GM18867 (cell line): ENCODE data around the gene HDAC4.

Source experiments
- ATAC-seq: cut with Tn5 transposase; IDR thresholded peaks from one replicate; pipeline ENCODE4 v1.9.1; 2021; ENCODE audit warnings: mild to moderate bottlenecking, moderate library complexity; ENCODE audit not compliant: unreplicated experiment

Gene HDAC4

GRCh38 chr2:239354132-239354790, 46.6 kb downstream of the HDAC4 start:
- ATAC-seq: no peak

GRCh38 chr2:239353692-239354091, 47.1 kb downstream of the HDAC4 start:
- no peak for ATAC-seq

DNA sequence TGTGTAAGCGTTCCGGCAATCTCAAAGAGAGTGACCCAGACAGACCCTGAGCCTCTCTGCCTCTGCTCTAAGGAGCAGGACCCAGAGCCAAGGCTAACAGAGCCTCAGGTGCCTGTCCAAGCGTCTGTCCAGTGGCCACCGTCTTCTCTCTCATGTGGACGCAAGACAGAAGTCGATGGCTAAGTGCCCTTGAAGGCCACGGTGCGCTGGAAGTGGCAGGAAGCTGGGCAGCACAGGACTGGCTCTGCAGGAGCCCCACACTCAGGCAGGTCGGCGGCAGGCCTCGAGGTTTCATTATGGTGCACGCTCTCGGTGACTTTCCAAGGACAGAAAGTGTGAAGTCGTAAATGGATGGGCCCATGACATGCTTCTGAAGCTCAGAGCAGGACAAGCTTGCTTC, 49.1 kb downstream of the HDAC4 start:
- ATAC-seq: no peak

- no peak for ATAC-seq
These were observed 51.2 kb downstream of the HDAC4 start for GRCh38 chr2:239349453-239350135.

DNA sequence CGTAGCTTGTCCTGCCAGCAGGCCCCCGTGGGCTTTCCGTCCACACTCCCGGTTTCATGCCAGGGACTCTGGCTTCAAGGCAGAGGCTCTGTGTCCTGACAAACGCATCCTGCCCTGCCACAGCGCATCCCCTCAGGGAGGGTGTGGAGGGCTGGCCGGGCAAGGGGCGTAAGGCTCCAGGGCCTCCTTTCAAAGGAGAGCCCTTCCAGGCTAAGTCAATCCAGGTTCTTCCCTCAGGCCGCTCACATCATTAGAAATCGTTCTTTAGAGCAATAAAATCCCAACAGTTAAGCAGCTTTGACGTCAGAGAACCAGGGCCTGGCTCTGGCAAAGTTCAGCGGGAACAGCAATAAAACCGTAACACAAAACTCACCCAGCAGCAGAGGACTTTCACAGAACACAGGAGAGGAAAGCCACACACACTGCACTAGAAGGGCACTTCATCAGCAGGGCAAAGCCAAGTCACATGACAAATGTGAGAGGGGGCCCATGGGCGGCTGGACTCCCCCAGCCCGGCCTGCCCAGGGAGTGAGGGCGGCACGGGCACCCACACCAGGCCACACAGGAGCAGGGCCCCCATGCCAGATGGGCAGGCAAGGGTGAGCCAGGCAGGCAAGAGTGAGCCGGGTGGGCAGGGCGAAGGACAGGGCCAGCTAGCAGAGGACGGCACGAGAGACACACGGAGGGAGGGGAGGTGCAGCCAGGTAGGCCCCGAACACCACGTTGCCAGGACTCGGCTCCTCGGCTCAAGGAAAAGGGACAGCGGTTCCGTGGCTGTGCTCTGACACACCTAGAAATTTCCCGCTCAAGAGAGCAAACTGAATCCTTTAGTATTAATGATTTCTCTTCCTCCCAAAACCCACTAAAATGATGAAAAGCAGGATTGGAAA, 52.0 kb downstream of the HDAC4 start:
- ATAC-seq: no peak

DNA sequence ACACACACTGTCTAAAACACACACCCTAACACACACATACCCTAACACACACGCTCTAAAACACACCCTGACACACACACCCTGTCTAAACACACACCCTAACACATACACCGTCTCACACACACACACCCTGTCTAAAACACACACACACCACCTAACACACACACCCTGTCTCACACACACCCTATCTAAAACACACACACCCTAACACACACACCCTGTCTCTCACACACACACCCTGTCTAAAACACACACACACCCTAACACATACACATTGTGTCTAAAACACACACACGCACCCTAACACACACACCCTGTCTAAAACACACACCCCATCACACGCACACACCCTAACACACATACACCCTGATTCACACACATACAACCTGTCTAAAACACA, 54.1 kb downstream of the HDAC4 start:
- no peak for ATAC-seq

DNA sequence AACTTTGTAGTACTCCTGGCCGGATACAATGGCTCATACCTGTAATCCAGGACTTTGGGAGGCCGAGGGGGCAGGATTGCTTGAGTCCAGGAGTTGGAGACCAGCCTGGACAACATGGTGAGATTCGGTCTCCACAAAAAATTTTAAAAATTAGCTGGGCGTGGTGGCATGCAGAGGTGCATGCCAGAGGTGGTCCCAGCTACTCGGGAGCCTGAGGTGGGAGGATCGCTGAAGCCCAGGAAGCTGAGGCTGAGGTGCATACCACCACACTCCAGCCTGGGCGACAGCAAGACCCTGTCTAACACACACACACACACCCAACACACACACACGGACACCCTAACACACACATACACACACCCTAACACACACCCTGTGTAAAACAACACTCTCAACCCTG, 55.6 kb downstream of the HDAC4 start:
- ATAC-seq: no peak

GRCh38 chr2:239344857-239345216, 56.0 kb downstream of the HDAC4 start:
- no peak for ATAC-seq

DNA sequence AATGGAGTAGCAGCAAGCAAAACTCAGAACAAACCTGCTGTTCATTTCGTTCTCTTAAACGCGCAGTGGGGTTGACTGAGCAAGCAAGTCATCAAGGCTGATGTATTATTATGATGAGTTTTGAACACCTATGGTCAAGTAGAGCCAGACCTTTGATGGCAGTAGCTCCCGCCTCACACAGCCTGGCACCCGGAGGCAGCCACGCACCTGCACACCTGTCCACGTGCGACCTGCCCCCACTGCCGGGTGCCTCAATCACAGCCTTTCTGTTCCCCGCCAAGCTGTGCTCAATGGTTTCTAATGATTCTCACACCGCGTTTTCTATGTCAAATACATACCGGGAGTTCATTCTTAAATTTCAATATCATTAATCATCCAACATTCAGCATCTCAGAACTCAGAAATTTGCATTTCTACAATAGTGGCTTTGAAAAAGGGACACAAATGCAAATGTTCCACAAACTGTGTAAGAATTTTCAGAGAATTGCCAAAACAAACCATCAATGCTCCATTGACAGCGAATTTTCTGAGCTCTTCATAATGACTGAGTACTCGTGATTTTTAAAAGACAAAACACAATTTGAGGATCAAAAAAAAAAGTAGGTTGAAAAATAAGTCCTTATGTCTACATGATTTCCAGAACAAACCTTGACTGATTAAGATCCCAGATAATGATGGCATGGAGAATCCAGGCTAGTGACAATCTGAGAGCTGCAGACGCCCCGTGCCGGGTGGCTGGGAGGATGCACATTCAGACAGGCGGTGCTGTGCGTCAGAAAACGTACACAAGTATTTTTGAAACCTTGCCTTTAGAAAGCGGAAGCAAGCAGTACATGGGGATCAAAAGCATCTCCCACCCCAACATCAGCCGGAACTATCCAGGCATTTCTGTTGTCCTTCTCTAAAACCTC, 56.6 kb downstream of the HDAC4 start:
- no peak for ATAC-seq

DNA sequence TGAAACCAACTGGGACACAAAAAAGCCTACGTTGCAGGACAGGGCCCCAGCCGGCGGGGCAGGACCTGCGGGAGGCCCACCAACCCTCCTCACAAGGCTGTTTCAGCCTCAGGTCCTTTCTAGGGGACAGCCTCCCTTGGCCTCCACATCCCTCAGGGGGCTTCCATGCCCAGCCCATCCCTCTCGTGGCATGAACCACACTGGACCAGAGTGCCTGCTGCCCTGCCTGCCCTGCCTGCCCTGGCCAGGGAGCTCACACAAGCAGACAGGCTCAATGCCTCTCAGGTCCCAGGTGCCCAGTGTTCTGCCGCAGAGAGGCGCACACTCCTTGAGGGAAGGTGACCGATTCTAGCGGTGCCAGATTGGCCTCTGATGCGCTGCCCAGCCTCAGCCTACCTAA, 57.4 kb downstream of the HDAC4 start:
- ATAC-seq: no peak

- no peak for ATAC-seq
These were observed 59.0 kb downstream of the HDAC4 start for GRCh38 chr2:239341840-239342239.

GRCh38 chr2:239341146-239341732, 59.6 kb downstream of the HDAC4 start:
- no peak for ATAC-seq

GRCh38 chr2:239339726-239340601, 60.9 kb downstream of the HDAC4 start:
- ATAC-seq: no peak

DNA sequence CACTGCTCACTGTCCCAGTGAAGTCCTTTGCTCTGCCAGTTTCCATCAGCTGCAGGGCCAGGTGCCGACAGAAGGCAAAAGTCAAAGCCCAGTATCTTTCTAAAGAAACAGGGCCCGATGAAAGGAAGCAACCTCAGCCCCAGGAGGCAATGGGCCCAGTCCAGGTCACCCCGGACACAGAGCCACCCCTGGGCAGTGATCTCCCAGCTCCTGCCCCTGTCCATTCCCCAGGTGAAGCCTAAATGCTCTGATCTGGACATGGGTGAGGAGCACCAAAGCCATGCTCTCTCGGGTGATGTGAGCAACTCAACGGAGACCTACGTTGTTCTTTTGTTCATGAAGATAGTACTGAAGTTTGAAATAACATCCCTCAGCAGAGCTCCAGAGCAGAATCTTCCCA, 61.6 kb downstream of the HDAC4 start:
- ATAC-seq: no peak

- no peak for ATAC-seq
These were observed 62.8 kb downstream of the HDAC4 start for GRCh38 chr2:239337877-239338484.

GRCh38 chr2:239337122-239337876, 63.5 kb downstream of the HDAC4 start:
- no peak for ATAC-seq

GRCh38 chr2:239331560-239331959, 69.3 kb downstream of the HDAC4 start:
- ATAC-seq: no peak

GRCh38 chr2:239330836-239331235, 70.0 kb downstream of the HDAC4 start:
- ATAC-seq: no peak
